Measurements from ENCODE around the gene AKR1C3.

Gene AKR1C3

GRCh38 chr10:5151076-5151475 lies 56.9 kb downstream of the AKR1C3 start:
- no peak for DNase-seq (ENCODE audit: low read depth)
- no peak overlapping the region for H3K4me3 ChIP-seq (ENCODE audit: low read depth, low read length)
- TF ChIP-seq MYC (IDR thresholded peaks at IDR 0.05; ENCODE audit: low read depth, low read length) (no peak), MAX (IDR thresholded peaks at IDR 0.05; ENCODE audit: low read depth, low read length) (no peak), CTCF (IDR thresholded peaks at IDR 0.05; ENCODE audit: low read depth, low read length) (no peak), POLR2A (IDR thresholded peaks at IDR 0.05; ENCODE audit: extremely low read depth, insufficient read length) (no peak)

GRCh38 chr10:5155951-5156350 lies 61.7 kb downstream of the AKR1C3 start:
- DNase-seq (ENCODE audit: low read depth): no peak
- H3K4me3 ChIP-seq (ENCODE audit: low read depth, low read length): no peak overlapping the region
- TF ChIP-seq MAX (IDR thresholded peaks at IDR 0.05; ENCODE audit: low read depth, low read length): no peak
- no peak for TF ChIP-seq POLR2A (IDR thresholded peaks at IDR 0.05; ENCODE audit: extremely low read depth, insufficient read length)
- no peak for TF ChIP-seq CTCF (IDR thresholded peaks at IDR 0.05; ENCODE audit: low read depth, low read length)
- TF ChIP-seq MYC (IDR thresholded peaks at IDR 0.05; ENCODE audit: low read depth, low read length): no peak

Measured in NB4 (cell line).